Parathyroid adenoma (tissue), 2 donors: ENCODE results near the gene C2CD4B.

Source experiments
- H2AFZ ChIP-seq: fragments of 300-600 bp; sonication (generic); one replicate; pipeline ENCODE4 v1.7.0; 2017; ENCODE audit warnings: antibody characterized with exemption, mild to moderate bottlenecking
- H3K27ac ChIP-seq: fragments of 300-600 bp; sonication (generic); one replicate; pipeline ENCODE4 v1.7.0; 2017
- H3K27me3 ChIP-seq: fragments of 300-600 bp; sonication (generic); one replicate; pipeline ENCODE4 v1.7.0; 2017; ENCODE audit warnings: low read length; ENCODE audit not compliant: control insufficient read depth, insufficient read depth
- H3K36me3 ChIP-seq: fragments of 300-600 bp; sonication (generic); one replicate; pipeline ENCODE4 v1.7.0; 2017; ENCODE audit warnings: low read length; ENCODE audit not compliant: control insufficient read depth, insufficient read depth
- H3K4me1 ChIP-seq: fragments of 300-600 bp; sonication (generic); one replicate; pipeline ENCODE4 v1.7.0; 2017; ENCODE audit warnings: control low read depth
- H3K4me2 ChIP-seq: fragments of 300-600 bp; sonication (generic); one replicate; pipeline ENCODE4 v1.7.0; 2017; ENCODE audit warnings: low read length
- H3K4me3 ChIP-seq: fragments of 300-600 bp; sonication (generic); one replicate; pipeline ENCODE4 v1.7.0; 2017; ENCODE audit warnings: low read depth, low read length
- H3K79me2 ChIP-seq: fragments of 300-600 bp; sonication (generic); one replicate; pipeline ENCODE4 v1.7.0; 2017; ENCODE audit warnings: control low read depth
- H3K9ac ChIP-seq: fragments of 300-600 bp; sonication (generic); one replicate; pipeline ENCODE4 v1.7.0; 2017; ENCODE audit warnings: mild to moderate bottlenecking
- H3K9me3 ChIP-seq: fragments of 300-600 bp; sonication (generic); one replicate; pipeline ENCODE4 v1.7.0; 2017; ENCODE audit warnings: low read length; ENCODE audit not compliant: control insufficient read depth
- TF ChIP-seq, protein P1 (sequence below): fragments of 300-600 bp; sonication (generic); IDR thresholded peaks from one replicate; pipeline ENCODE4 v1.7.0; 2017; ENCODE audit warnings: antibody characterized with exemption, mild to moderate bottlenecking
- donor health status: primary hyperparathyroidism.

C2CD4B gene

GRCh38 chr15:62133141-62133540 is 31.9 kb downstream of the C2CD4B start:
- H3K4me3 ChIP-seq = no peak overlapping the region
- H3K4me1 ChIP-seq = no peaks in the 10 kb centered on the region
- TF ChIP-seq, protein P1, sequence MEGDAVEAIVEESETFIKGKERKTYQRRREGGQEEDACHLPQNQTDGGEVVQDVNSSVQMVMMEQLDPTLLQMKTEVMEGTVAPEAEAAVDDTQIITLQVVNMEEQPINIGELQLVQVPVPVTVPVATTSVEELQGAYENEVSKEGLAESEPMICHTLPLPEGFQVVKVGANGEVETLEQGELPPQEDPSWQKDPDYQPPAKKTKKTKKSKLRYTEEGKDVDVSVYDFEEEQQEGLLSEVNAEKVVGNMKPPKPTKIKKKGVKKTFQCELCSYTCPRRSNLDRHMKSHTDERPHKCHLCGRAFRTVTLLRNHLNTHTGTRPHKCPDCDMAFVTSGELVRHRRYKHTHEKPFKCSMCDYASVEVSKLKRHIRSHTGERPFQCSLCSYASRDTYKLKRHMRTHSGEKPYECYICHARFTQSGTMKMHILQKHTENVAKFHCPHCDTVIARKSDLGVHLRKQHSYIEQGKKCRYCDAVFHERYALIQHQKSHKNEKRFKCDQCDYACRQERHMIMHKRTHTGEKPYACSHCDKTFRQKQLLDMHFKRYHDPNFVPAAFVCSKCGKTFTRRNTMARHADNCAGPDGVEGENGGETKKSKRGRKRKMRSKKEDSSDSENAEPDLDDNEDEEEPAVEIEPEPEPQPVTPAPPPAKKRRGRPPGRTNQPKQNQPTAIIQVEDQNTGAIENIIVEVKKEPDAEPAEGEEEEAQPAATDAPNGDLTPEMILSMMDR = no peak
- H3K27ac ChIP-seq = no peak overlapping the region
- no peaks in the 10 kb centered on the region for H3K79me2 ChIP-seq
- H2AFZ ChIP-seq = no peak overlapping the region
- H3K4me2 ChIP-seq = no peak overlapping the region
- no peaks in the 10 kb centered on the region for H3K36me3 ChIP-seq
- no peak overlapping the region for H3K9ac ChIP-seq
- no peaks in the 10 kb centered on the region for H3K27me3 ChIP-seq
- H3K9me3 ChIP-seq = no peaks in the 10 kb centered on the region

GRCh38 chr15:62128916-62129315 is 36.2 kb downstream of the C2CD4B start:
- Histone ChIP-seq H3K79me2 (no peaks in the 10 kb centered on the region), H3K9me3 (no peaks in the 10 kb centered on the region), H3K9ac (no peak overlapping the region), H3K36me3 (no peaks in the 10 kb centered on the region), H3K4me2 (no peak overlapping the region), H3K27ac (no peak overlapping the region), H3K27me3 (no peaks in the 10 kb centered on the region), H3K4me1 (no peaks in the 10 kb centered on the region), H3K4me3 (no peak overlapping the region), H2AFZ (no peak overlapping the region)
- TF ChIP-seq, protein P1 = no peak

GRCh38 chr15:62126364-62126763 is 38.7 kb downstream of the C2CD4B start:
- Histone ChIP-seq H3K9me3 (no peaks in the 10 kb centered on the region), H2AFZ (no peak overlapping the region), H3K36me3 (no peaks in the 10 kb centered on the region), H3K79me2 (no peaks in the 10 kb centered on the region), H3K4me1 (no peaks in the 10 kb centered on the region), H3K27me3 (no peaks in the 10 kb centered on the region), H3K27ac (no peak overlapping the region), H3K4me2 (no peak overlapping the region), H3K9ac (no peak overlapping the region), H3K4me3 (no peak overlapping the region)
- TF ChIP-seq, protein P1 = no peak

DNA sequence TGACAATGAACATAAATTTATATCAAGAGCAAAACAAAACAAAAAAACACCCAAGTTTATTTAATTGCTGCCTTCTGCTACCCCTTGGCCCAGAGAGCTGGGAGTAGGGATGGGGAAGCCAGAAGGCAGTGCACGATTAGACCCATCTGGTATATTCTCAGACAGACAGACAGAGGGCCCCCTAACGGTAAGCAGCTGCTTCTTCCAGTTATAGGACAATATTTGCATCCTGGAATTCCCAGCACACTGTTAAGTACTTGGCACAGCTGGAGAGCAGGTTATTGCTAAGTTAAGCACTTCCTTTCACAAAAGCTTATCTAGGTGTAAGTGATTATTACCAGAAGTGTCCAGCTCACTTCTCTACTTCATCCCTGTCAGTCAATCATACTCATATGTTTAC is 39.3 kb downstream of the C2CD4B start:
- H3K27ac ChIP-seq = no peak overlapping the region
- no peaks in the 10 kb centered on the region for H3K79me2 ChIP-seq
- no peak overlapping the region for H3K9ac ChIP-seq
- TF ChIP-seq, protein P1 = no peak
- no peaks in the 10 kb centered on the region for H3K36me3 ChIP-seq
- H3K9me3 ChIP-seq = no peaks in the 10 kb centered on the region
- H3K27me3 ChIP-seq = no peaks in the 10 kb centered on the region
- H2AFZ ChIP-seq = no peak overlapping the region
- H3K4me1 ChIP-seq = no peaks in the 10 kb centered on the region
- no peak overlapping the region for H3K4me3 ChIP-seq
- no peak overlapping the region for H3K4me2 ChIP-seq

DNA sequence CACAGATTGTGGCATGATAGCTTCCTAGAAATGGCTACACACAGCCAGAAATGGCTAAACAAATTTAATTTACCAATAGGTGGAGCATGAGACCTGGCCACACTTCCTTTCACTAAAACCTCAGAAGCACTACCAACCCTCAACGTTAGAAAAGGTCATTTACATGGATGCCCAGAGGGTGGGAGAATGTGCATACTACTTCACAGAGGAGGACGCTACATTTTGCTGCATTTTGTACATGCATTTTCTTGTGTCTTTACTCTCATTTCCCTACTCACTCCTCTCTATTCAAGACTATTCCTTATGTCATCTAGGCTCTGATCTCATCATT is 40.1 kb downstream of the C2CD4B start:
- Histone ChIP-seq H3K9ac (no peak overlapping the region), H2AFZ (no peak overlapping the region), H3K27ac (no peak overlapping the region), H3K4me1 (no peaks in the 10 kb centered on the region), H3K4me3 (no peak overlapping the region), H3K4me2 (no peak overlapping the region), H3K27me3 (no peaks in the 10 kb centered on the region), H3K9me3 (no peaks in the 10 kb centered on the region), H3K79me2 (no peaks in the 10 kb centered on the region), H3K36me3 (no peaks in the 10 kb centered on the region)
- TF ChIP-seq, protein P1 = no peak
